Lower lobe of right lung (tissue), 2 donors: Measurements from ENCODE around the gene NR4A1. TPM values are rescaled to one million over a fixed set of nuclear protein-coding genes. Genes with fewer than 3 reads are reported as not detected.

Source experiments
- ATAC-seq, 2 donors: fragments of 200-7000 bp; cut with Tn5 transposase; one replicate each; pipeline ENCODE4 v1.9.1; 2020 to 2022; ENCODE audit warnings: mild to moderate bottlenecking in 2 of 2, moderate library complexity in 2 of 2
- DNase-seq: peaks from one replicate; pipeline ENCODE4 v3.0.0-alpha.2; 2020
- H3K27ac ChIP-seq: fragments of 200-600 bp; one replicate; pipeline ENCODE4 v1.8.0; 2022
- H3K27me3 ChIP-seq: fragments of 200-600 bp; one replicate; pipeline ENCODE4 v1.8.0; 2022; ENCODE audit warnings: low read depth
- H3K36me3 ChIP-seq: fragments of 200-600 bp; one replicate; pipeline ENCODE4 v1.8.0; 2022; ENCODE audit warnings: mild to moderate bottlenecking
- H3K4me1 ChIP-seq: fragments of 200-600 bp; one replicate; pipeline ENCODE4 v1.8.0; 2022
- H3K4me3 ChIP-seq: fragments of 200-600 bp; one replicate; pipeline ENCODE4 v1.8.0; 2022; ENCODE audit warnings: mild to moderate bottlenecking
- H3K9me3 ChIP-seq: fragments of 200-600 bp; one replicate; pipeline ENCODE4 v1.8.0; 2022
- intact Hi-C: fragments of 100-400 bp; cut with DNase I; formaldehyde crosslinking; loops from one replicate; pipeline ENCODE4 v1.11.0; 2022
- total RNA-seq: library from RNA; stranded (reverse); fragmentation: NEBNext Ultra II Directional; extraction: Animal tissue kit (Norgen Biotek cat#: 25700); gene quantifications from one replicate; pipeline ENCODE4 v1.2.1, GENCODE V29; 2021
- TF ChIP-seq, protein P1 (sequence below): fragments of 200-600 bp; IDR thresholded peaks from one replicate; pipeline ENCODE4 v1.8.0; 2022; ENCODE audit warnings: antibody characterized with exemption, mild to moderate bottlenecking
- donor health status: DM: no; HTN: yes; CAD: no; lungs with severe emphysema.

NR4A1 gene
- total RNA-seq, 1 donor from 2014 or later, result 39.3 TPM

DNA sequence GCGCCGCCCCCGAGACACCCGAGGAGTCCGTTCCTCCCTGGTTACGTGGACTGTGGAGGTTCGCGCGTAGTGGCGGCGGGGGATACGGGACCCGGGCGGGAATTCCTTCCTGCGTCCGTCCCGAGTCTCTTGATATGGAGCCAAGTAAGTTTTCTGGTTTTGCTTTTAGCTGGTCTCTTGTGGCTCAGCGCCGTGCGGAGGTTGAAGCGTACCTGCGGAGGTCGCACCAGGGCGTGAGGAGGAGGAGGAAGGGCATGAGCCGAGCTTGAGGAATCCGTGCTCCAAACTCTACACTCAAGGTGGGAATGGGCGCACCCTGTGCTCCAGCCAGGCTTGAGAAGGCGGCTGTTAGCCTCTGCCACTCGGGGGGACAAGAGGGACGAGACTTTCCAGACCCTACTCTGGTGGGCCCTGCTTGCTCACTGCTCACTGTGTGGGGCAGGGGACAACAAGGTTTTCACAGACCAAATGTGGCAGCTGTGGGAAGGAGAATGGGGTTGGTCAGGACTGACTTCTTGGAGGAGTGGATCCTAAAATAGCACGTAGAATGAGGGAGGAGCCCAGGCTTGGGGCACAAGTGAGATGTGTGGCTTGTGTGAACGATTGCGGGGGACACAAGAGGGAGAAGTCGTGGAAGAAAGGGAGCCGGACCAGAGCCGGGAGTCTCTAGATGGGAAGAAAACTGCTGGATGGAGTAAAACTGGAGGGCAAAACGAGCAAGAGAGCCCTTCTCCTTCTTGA lies 19.1 kb downstream of the NR4A1 start:
- intact Hi-C loops, result no loop called here
- Histone ChIP-seq H3K9me3 (no peaks in the 10 kb centered on the region), H3K4me3 (peak overlapping the region; percentile 94), H3K27ac (peak overlapping the region; percentile 95), H3K4me1 (peaks cover 40% of the 10 kb centered on the region), H3K36me3 (peaks cover 33% of the 10 kb centered on the region), H3K27me3 (no peaks in the 10 kb centered on the region)
- peak; percentile 54 to 62 for ATAC-seq
- DNase-seq, result no peak
- TF ChIP-seq, protein P1, sequence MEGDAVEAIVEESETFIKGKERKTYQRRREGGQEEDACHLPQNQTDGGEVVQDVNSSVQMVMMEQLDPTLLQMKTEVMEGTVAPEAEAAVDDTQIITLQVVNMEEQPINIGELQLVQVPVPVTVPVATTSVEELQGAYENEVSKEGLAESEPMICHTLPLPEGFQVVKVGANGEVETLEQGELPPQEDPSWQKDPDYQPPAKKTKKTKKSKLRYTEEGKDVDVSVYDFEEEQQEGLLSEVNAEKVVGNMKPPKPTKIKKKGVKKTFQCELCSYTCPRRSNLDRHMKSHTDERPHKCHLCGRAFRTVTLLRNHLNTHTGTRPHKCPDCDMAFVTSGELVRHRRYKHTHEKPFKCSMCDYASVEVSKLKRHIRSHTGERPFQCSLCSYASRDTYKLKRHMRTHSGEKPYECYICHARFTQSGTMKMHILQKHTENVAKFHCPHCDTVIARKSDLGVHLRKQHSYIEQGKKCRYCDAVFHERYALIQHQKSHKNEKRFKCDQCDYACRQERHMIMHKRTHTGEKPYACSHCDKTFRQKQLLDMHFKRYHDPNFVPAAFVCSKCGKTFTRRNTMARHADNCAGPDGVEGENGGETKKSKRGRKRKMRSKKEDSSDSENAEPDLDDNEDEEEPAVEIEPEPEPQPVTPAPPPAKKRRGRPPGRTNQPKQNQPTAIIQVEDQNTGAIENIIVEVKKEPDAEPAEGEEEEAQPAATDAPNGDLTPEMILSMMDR, result no peak

DNA sequence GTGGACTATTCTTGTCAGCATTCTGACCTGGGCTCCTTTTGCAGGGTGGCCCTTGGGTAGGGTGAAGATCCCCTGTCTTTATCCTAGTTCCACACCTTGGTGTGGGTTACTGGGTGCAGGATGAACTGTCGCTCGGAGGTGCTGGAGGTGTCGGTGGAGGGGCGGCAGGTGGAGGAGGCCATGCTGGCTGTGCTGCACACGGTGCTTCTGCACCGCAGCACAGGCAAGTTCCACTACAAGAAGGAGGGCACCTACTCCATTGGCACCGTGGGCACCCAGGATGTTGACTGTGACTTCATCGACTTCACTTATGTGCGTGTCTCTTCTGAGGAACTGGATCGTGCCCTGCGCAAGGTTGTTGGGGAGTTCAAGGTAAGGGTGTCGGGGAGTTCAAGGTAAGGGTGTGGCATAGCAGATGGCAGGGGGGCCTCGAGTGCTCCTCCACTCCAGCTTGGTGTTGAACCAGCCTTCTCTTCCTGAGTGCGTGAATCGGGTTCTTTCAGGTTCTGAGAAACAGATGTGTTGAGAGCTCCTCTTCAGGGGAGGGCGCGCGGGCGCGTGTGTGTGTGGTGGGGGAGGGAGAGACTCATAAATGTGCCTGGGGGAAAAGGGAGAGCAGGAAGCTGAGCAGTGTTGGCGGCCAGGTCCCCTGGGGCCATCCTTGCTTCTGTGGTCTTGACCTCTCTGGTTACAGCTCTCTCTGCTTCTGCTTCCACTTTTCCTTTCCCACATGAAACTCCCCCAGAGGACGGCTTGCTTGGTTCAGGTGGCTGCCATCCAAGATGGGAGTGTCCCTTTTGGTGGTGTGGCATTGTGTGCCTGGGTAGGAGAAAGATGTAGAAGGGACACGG lies 22.5 kb downstream of the NR4A1 start:
- Histone ChIP-seq H3K27ac (no peak overlapping the region), H3K4me3 (no peak overlapping the region), H3K36me3 (peaks cover 66% of the 10 kb centered on the region), H3K9me3 (no peaks in the 10 kb centered on the region), H3K27me3 (no peaks in the 10 kb centered on the region), H3K4me1 (peaks cover 40% of the 10 kb centered on the region)
- TF ChIP-seq, protein P1, result no peak
- ATAC-seq, result no peak
- intact Hi-C loops, result no loop called here
- peak; percentile 41 for DNase-seq

DNA sequence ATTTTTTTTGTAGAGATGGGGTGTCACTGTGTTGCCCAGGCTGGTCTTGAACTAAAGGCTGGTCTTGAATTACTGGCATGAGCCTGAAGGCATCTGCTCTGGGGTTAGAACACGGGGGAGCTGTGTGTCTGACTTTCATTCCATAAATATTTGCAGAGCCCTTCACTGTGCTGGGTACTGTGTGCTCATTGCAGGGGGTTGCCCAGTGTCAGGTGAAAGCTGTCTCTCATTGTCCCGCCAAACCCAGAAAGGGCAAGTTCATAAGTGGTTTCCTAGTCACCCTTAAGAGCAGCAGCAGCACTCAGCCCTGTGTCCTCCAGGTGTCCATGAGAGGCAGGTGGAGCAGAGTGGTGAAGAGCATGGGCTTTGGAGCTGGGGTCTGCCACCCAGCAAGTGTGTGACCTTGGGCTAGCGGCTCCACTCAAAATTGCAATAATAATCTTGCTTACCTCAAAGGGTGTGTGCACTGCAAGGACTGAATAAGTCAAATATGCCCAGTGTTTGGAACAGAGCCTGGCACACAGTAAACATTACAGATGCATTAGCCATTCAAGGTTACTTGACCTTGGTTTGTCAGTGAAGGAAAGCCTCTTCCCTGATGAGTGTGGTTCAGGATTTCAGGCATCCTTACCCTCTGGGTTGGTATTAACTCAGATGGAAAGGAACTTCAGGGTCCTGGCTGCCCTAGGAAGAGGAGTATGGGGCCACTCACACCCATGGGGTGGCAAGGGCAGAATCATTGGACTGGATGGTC lies 23.9 kb downstream of the NR4A1 start:
- peak overlapping the region; percentile 31 for H3K27ac ChIP-seq

DNA sequence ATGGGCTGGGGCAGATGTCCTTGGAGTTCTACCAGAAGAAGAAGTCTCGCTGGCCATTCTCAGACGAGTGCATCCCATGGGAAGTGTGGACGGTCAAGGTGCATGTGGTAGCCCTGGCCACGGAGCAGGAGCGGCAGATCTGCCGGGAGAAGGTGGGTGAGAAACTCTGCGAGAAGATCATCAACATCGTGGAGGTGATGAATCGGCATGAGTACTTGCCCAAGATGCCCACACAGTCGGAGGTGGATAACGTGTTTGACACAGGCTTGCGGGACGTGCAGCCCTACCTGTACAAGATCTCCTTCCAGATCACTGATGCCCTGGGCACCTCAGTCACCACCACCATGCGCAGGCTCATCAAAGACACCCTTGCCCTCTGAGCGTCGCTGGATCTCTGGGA lies 25.6 kb downstream of the NR4A1 start:
- Histone ChIP-seq H3K4me3 (no peak overlapping the region), H3K27me3 (no peaks in the 10 kb centered on the region), H3K36me3 (peaks cover 72% of the 10 kb centered on the region), H3K9me3 (no peaks in the 10 kb centered on the region), H3K4me1 (peaks cover 41% of the 10 kb centered on the region), H3K27ac (no peak overlapping the region)
- DNase-seq, result no peak
- intact Hi-C loops, result no loop called here
- ATAC-seq, result no peak
- TF ChIP-seq, protein P1, result no peak

More for the DNA sequence above, 23.9 kb downstream of the NR4A1 start:
- no peaks in the 10 kb centered on the region for H3K27me3 ChIP-seq
- peaks cover 72% of the 10 kb centered on the region for H3K36me3 ChIP-seq
- intact Hi-C loops, result no loop called here
- ATAC-seq (peak; percentile 28 to 57), DNase-seq (peak; percentile 37)
- no peak overlapping the region for H3K4me3 ChIP-seq
- H3K4me1 ChIP-seq, result peaks cover 40% of the 10 kb centered on the region
- TF ChIP-seq, protein P1, result no peak
- no peaks in the 10 kb centered on the region for H3K9me3 ChIP-seq

DNA sequence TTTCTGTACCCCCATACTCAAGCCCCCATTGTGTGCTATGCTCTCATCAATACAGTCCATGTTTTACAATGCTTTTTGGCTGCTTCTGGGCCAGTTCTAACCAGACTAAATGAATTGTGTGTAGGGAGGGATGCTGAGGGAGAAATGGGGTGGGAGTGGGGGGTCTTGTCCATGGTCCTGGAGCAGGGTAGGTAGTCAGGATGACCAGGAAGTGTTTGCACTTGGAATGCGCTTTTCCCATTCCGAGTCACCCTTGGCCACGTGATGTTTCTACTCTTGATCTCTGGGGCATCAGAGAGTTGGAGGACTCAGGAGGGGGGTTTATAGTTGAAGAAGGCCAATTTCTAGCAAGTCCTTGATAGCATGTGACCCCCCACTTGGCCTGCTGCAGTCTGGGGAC lies 27.0 kb downstream of the NR4A1 start:
- intact Hi-C loops, result no loop called here
- no peak for ATAC-seq
- H3K27ac ChIP-seq, result no peak overlapping the region
- no peak for DNase-seq
- H3K4me3 ChIP-seq, result no peak overlapping the region
- H3K36me3 ChIP-seq, result peaks cover 59% of the 10 kb centered on the region
- H3K9me3 ChIP-seq, result no peaks in the 10 kb centered on the region
- peaks cover 48% of the 10 kb centered on the region for H3K4me1 ChIP-seq
- H3K27me3 ChIP-seq, result no peaks in the 10 kb centered on the region
- TF ChIP-seq, protein P1, result no peak
